B cell (primary cell): Measurements from ENCODE around the gene KANK2.

Experiments
- EZH2 ChIP-seq: IDR thresholded peaks from 2 replicates; pipeline ENCODE4 v1.6.1; 2012; ENCODE audit warnings: borderline replicate concordance, low read depth, mild to moderate bottlenecking, moderate library complexity, low read length; ENCODE audit not compliant: insufficient read depth, poor library complexity, severe bottlenecking
- TF ChIP-seq, protein P1 (sequence below): fragments of 200-600 bp; IDR thresholded peaks from one replicate; pipeline ENCODE4 v1.8.0; 2022; ENCODE audit warnings: antibody characterized with exemption, mild to moderate bottlenecking

DNA sequence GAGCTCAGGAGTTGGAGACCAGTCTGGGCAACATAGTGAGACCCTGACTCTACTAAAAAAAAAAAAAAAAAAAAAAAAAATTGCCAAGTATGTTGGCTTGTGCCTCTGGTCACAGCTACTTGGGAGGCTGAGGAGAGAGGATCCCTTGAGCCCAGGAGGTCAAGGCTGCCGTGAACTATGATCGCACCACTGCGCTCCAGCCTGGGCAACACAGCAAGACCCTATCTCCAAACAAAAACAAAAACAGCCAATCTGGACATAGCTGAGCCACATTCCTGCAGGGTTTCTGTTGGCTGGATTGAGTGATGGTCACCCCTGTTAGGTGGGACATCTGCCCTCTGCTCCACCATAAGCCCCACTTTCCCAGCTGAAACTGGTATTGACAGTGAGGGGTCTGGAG, 28.5 kb upstream of the KANK2 start:
- TF ChIP-seq, protein P1, sequence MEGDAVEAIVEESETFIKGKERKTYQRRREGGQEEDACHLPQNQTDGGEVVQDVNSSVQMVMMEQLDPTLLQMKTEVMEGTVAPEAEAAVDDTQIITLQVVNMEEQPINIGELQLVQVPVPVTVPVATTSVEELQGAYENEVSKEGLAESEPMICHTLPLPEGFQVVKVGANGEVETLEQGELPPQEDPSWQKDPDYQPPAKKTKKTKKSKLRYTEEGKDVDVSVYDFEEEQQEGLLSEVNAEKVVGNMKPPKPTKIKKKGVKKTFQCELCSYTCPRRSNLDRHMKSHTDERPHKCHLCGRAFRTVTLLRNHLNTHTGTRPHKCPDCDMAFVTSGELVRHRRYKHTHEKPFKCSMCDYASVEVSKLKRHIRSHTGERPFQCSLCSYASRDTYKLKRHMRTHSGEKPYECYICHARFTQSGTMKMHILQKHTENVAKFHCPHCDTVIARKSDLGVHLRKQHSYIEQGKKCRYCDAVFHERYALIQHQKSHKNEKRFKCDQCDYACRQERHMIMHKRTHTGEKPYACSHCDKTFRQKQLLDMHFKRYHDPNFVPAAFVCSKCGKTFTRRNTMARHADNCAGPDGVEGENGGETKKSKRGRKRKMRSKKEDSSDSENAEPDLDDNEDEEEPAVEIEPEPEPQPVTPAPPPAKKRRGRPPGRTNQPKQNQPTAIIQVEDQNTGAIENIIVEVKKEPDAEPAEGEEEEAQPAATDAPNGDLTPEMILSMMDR = no peak
- TF ChIP-seq EZH2 = no peak
